ENCODE data around the gene GPX4. TPM values are rescaled to one million over a fixed set of nuclear protein-coding genes. Genes with fewer than 3 reads are reported as not detected.
A peak's percentile ranks its signal among the peaks of the same experiment; 100 is the strongest.

Gene GPX4
- total and polyA plus RNA-seq, 12 donors, result 244 to 487 (median 316) TPM

DNA sequence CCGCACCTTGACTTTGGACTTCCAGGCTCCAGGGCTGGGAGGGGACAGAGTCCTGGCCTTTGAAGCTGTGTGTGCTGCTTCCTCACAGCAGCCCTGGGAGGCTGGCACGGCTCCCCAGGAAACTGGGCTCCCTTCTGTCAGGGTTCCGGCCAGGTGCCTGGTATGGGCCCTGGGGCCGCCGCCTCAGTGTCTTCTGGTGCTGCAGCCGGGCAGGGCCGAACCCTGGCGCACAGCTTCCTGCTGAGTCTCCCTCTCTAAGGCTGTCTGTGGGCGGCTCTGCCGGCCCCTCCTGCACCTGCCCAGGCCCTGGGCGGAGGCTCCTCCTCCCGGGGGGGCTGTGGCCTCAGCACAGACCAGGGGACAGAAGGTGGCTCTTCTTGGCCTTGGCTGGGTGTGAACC is 32.4 kb downstream of the GPX4 start:
- TF ChIP-seq CTCF (IDR thresholded peaks at IDR 0.05), result no peak
- WGBS, 2 donors, result 56 to 68% methylated on average over 10 to 12 of the region's 12 CpGs
- H3K27ac ChIP-seq, result peak overlapping the region in 6 of 10 donors; percentile 16 to 72 (median 39)
- H3K27me3 ChIP-seq, result no peaks in the 10 kb centered on the region
- no peak for ATAC-seq
- H3K4me1 ChIP-seq, result peaks cover 13 to 46% (median 31%) of the 10 kb centered on the region in 9 donors
- no peak for DNase-seq
- peaks cover 0 to 40% (median 0%) of the 10 kb centered on the region in 9 donors for H3K36me3 ChIP-seq
- H3K4me3 ChIP-seq, result no peak overlapping the region
- intact Hi-C loops (cut with DNase I), result no loop called here
- H3K9me3 ChIP-seq, result no peaks in the 10 kb centered on the region

DNA sequence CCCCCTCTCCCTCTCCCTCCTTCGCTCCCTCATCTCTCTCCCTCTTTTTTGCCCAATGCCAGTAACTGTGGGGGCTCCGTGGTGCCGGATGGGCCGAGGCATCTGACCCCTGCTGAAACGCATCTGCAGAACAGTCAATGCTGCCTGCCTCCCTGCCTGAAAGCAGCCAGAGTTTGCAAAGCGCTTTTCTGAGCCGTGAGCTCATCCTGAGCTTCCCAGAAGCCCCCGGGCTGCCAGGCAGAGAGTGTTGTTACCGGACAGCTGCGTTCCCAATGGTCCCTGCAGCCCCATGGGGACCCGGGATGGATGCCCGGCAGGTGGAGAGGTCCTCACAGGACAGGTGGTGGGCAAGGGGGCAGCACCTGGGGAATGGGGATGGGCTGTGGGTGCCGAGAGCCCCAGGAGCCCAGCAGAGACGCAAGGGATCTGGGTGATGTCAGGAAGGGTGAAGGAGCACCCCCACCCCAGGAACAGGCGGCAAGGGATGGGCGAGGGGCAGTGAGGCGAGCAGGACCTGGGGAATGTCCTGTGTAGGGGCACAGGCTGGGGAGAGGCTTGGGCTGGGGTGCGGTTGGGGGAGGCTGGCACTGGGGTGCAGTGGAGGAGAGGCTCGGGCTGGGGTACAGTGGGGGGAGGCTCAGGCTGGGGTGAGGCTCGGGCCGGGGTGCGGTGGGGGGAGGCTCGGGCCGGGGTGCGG is 33.0 kb downstream of the GPX4 start:
- peaks cover 0 to 40% (median 0%) of the 10 kb centered on the region in 9 donors for H3K36me3 ChIP-seq
- no peak for ATAC-seq
- peaks cover 11 to 46% (median 27%) of the 10 kb centered on the region in 9 donors for H3K4me1 ChIP-seq
- no peak for TF ChIP-seq CTCF (IDR thresholded peaks at IDR 0.05)
- intact Hi-C loops (cut with DNase I), result no loop called here
- no peaks in the 10 kb centered on the region for H3K9me3 ChIP-seq
- no peak overlapping the region for H3K4me3 ChIP-seq
- H3K27ac ChIP-seq, result peak overlapping the region in 5 of 10 donors; percentile 27 to 72 (median 44)
- H3K27me3 ChIP-seq, result no peaks in the 10 kb centered on the region
- no peak for DNase-seq
- 80 to 87% methylated on average over 18 to 25 of the region's 25 CpGs for WGBS, 2 donors

DNA sequence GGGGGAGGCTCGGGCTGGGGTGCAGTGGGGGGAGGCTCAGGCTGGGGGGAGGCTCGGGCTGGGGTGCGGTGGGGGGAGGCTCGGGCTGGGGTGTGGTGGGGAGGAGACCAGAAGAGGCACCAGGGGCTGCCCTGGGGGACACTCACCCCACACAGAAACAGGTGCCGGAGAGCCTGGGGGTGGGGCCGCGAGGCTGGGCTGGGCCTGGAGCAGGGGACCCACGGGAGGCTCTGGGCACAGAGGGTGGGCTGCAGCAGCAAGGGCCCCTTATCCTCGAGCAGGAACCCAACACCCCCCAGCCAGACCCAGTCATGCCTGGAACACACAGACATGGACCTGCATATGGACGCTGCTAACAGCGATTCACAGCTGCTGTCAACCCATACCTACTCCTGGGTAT is 34.3 kb downstream of the GPX4 start:
- Histone ChIP-seq H3K4me1 (peaks cover 0 to 37% (median 14%) of the 10 kb centered on the region in 9 donors), H3K27me3 (no peaks in the 10 kb centered on the region), H3K9me3 (no peaks in the 10 kb centered on the region), H3K36me3 (peaks cover 0 to 50% (median under 1%) of the 10 kb centered on the region in 9 donors), H3K27ac (no peak overlapping the region), H3K4me3 (no peak overlapping the region)
- intact Hi-C loops (cut with DNase I), result no loop called here
- no peak for TF ChIP-seq CTCF (IDR thresholded peaks at IDR 0.05)
- DNase-seq, result no peak
- WGBS, 2 donors, result 79 to 87% methylated on average over 7 to 8 of the region's 11 CpGs
- no peak for ATAC-seq

- no peaks in the 10 kb centered on the region for H3K9me3 ChIP-seq
- H3K27ac ChIP-seq, result no peak overlapping the region
- no peaks in the 10 kb centered on the region for H3K27me3 ChIP-seq
- no peak for TF ChIP-seq CTCF (IDR thresholded peaks at IDR 0.05)
- DNase-seq (no peak), ATAC-seq (no peak)
- intact Hi-C loops (cut with DNase I), result no loop called here
- H3K4me3 ChIP-seq, result no peak overlapping the region
- H3K4me1 ChIP-seq, result peaks cover 0 to 28% (median 13%) of the 10 kb centered on the region in 9 donors
- H3K36me3 ChIP-seq, result peaks cover 0 to 60% (median 7%) of the 10 kb centered on the region in 9 donors
- 87 to 91% methylated on average over 15 of the region's 15 CpGs for WGBS, 2 donors
Measured at GRCh38 chr19:1139126-1139525, 35.3 kb downstream of the GPX4 start.

Data from heart right ventricle (tissue), 16 donors.